Activated CD8-positive, alpha-beta T cell treated with anti-CD3 and anti-CD28 coated beads for 36 hours (primary cell): ENCODE measurements around the gene CIZ1. TPM values are rescaled to one million over a fixed set of nuclear protein-coding genes. Genes with fewer than 3 reads are reported as not detected.

Experiments used
- ATAC-seq: fragments of 200-7000 bp; cut with Tn5 transposase; one replicate; pipeline ENCODE4 v1.10.0; 2021; ENCODE audit warnings: mild to moderate bottlenecking, moderate library complexity
- CTCF ChIA-PET: fragments of 350-600 bp; sonication (Branson Sonifier 250); formaldehyde crosslinking; loops from one replicate; lab custom pipeline; 2021; ENCODE audit warnings: antibody characterized with exemption; lab: Charles Lee
- POLR2A ChIA-PET: fragments of 350-600 bp; sonication (Branson Sonifier 250); formaldehyde crosslinking; loops from one replicate; lab custom pipeline; 2021; ENCODE audit warnings: antibody characterized with exemption; lab: Charles Lee
- DNase-seq: peaks from one replicate; pipeline ENCODE4 v3.0.0-alpha.2; 2020
- H3K27ac Mint-ChIP-seq: one replicate; pipeline ENCODE4 v1.8.0; 2021; ENCODE audit warnings: mild to moderate bottlenecking, mixed read lengths
- H3K27me3 Mint-ChIP-seq: one replicate; pipeline ENCODE4 v1.8.0; 2021; ENCODE audit warnings: mixed read lengths
- H3K36me3 Mint-ChIP-seq: one replicate; pipeline ENCODE4 v1.8.0; 2021; ENCODE audit warnings: low read depth, mixed read lengths
- H3K4me1 Mint-ChIP-seq: one replicate; pipeline ENCODE4 v1.8.0; 2021; ENCODE audit warnings: low read depth, mixed read lengths
- H3K4me3 Mint-ChIP-seq: one replicate; pipeline ENCODE4 v1.8.0; 2021; ENCODE audit warnings: mild to moderate bottlenecking, moderate library complexity, mixed read lengths
- H3K9me3 Mint-ChIP-seq: one replicate; pipeline ENCODE4 v1.8.0; 2021; ENCODE audit warnings: mixed read lengths
- CTCF ChIP-seq: fragments of 200-600 bp; IDR thresholded peaks from one replicate; pipeline ENCODE4 v1.8.0; 2022; ENCODE audit warnings: antibody characterized with exemption, mild to moderate bottlenecking
- intact Hi-C: fragments of 100-400 bp; cut with micrococcal nuclease; formaldehyde crosslinking; loops from one replicate; pipeline ENCODE4 v1.10.0; 2022
- total RNA-seq, 2 experiments: library from RNA; stranded (reverse); gene quantifications; one replicate each; pipeline ENCODE4 v1.2.3, GENCODE V29; 2021

The CIZ1 gene
- total RNA-seq, 2 experiments from 2014 or later, result 75.7 to 77.1 TPM

DNA sequence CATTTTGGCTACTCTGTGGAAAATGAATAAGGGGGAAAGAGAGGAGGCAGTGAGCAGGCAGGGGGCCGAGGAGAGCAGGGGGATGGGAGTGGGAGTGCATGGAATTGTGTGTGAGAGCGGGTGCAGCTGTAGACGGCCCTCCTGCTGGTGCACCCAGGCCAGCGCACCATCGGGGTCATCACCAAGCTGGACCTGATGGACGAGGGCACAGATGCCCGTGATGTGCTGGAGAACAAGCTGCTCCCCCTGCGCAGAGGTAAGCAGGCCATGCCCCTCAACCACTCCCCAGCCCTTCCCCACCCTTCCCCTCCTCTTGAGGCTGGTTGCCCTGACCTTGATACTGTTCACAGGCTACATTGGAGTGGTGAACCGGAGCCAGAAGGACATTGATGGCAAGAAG lies 28.5 kb upstream of the CIZ1 start:
- TF ChIP-seq CTCF, result no peak
- ChIA-PET POLR2A (no interaction called here), CTCF (interaction anchor here (0.5 to 1.7 kb wide), 2 partner anchors 29 to 234 kb away, joined by 4 to 5 read pairs; no protein-coding TSS in a partner anchor)
- Mint-ChIP-seq H3K27ac (no peak overlapping the region), H3K9me3 (no peaks in the 10 kb centered on the region), H3K4me1 (peaks cover 11% of the 10 kb centered on the region), H3K36me3 (no peaks in the 10 kb centered on the region), H3K4me3 (no peak overlapping the region), H3K27me3 (no peaks in the 10 kb centered on the region)
- DNase-seq (no peak), ATAC-seq (no peak)
- intact Hi-C loops, result no loop called here

DNA sequence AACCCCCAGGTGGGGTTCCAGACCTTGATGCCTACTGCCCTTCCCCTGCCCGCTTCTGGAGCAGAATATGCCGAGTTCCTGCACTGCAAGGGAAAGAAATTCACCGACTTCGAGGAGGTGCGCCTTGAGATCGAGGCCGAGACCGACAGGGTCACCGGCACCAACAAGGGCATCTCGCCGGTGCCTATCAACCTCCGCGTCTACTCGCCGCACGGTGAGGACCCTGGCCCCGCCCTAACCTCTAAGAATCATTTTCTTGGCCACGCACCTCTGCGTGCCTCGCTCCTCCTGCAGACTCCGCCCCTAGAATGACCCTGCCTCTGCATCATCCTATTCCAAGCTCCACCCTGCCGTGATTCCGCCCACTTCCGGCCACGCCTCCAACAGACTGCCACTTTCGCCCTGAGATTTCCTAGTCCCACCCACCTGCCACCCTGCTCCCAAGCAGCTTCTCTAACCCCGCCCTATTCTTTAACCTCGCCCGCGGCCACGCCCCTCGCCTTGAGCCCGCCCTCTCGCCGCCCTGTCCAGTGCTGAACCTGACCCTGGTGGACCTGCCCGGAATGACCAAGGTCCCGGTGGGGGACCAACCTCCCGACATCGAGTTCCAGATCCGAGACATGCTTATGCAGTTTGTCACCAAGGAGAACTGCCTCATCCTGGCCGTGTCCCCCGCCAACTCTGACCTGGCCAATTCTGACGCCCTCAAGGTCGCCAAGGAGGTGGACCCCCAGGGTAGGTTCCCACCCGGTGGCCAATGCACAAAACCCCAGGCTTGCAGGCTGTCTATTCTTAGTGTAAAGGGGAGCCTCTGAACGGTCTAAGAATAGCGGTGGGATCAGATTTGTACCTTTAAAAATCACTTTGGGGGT lies 27.4 kb upstream of the CIZ1 start:
- TF ChIP-seq CTCF, result no peak
- Mint-ChIP-seq H3K4me3 (peak overlapping the region; percentile 77), H3K27ac (peak overlapping the region; percentile 72), H3K36me3 (no peaks in the 10 kb centered on the region), H3K9me3 (no peaks in the 10 kb centered on the region), H3K4me1 (peaks cover 11% of the 10 kb centered on the region), H3K27me3 (no peaks in the 10 kb centered on the region)
- peak; percentile 98 for DNase-seq
- peak; percentile 98 for ATAC-seq
- intact Hi-C loops, result no loop called here
- ChIA-PET POLR2A (interaction anchor here (1.7 kb wide), 1 partner anchor 12 kb away, joined by 4 read pairs; no protein-coding TSS in a partner anchor), CTCF (interaction anchor here (0.7 to 2.0 kb wide), 5 partner anchors 14 to 144 kb away, joined by 3 to 5 read pairs (median 3); no protein-coding TSS in a partner anchor)

- ATAC-seq (no peak), DNase-seq (no peak)
- peak overlapping the region; percentile 77 for H3K4me3 Mint-ChIP-seq
- POLR2A ChIA-PET, result interaction anchor here (0.8 to 1.7 kb wide), 2 partner anchors 12 to 43 kb away, joined by 3 to 4 read pairs; no protein-coding TSS in a partner anchor
- CTCF ChIA-PET, result interaction anchor here (0.7 to 2.0 kb wide), 5 partner anchors 13 to 145 kb away, joined by 3 to 5 read pairs (median 3); no protein-coding TSS in a partner anchor
- H3K9me3 Mint-ChIP-seq, result no peaks in the 10 kb centered on the region
- peaks cover 11% of the 10 kb centered on the region for H3K4me1 Mint-ChIP-seq
- intact Hi-C loops, result no loop called here
- TF ChIP-seq CTCF, result no peak
- no peaks in the 10 kb centered on the region for H3K36me3 Mint-ChIP-seq
- no peaks in the 10 kb centered on the region for H3K27me3 Mint-ChIP-seq
- H3K27ac Mint-ChIP-seq, result peak overlapping the region; percentile 72
Measured at GRCh38 chr9:128218172-128218517, 26.8 kb upstream of the CIZ1 start.

GRCh38 chr9:128216781-128217553 lies 25.6 kb upstream of the CIZ1 start:
- no peak overlapping the region for H3K27ac Mint-ChIP-seq
- no peak for DNase-seq
- H3K9me3 Mint-ChIP-seq, result no peaks in the 10 kb centered on the region
- no peak for TF ChIP-seq CTCF
- peaks cover 11% of the 10 kb centered on the region for H3K4me1 Mint-ChIP-seq
- no peaks in the 10 kb centered on the region for H3K36me3 Mint-ChIP-seq
- CTCF ChIA-PET, result interaction anchor here (1.0 to 2.0 kb wide), 2 partner anchors 13 to 125 kb away, joined by 4 to 5 read pairs; no protein-coding TSS in a partner anchor
- intact Hi-C loops, result no loop called here
- no peak for ATAC-seq
- peaks cover 2% of the 10 kb centered on the region for H3K27me3 Mint-ChIP-seq
- POLR2A ChIA-PET, result interaction anchor here (0.8 to 1.9 kb wide), 3 partner anchors 10 to 42 kb away, joined by 3 to 4 read pairs (median 4); no protein-coding TSS in a partner anchor
- no peak overlapping the region for H3K4me3 Mint-ChIP-seq
